GM21515 (cell line): ENCODE results near the gene CTTNBP2.

Experiments used
- ATAC-seq: cut with Tn5 transposase; IDR thresholded peaks from one replicate; pipeline ENCODE4 v1.9.1; 2021; ENCODE audit not compliant: unreplicated experiment

The CTTNBP2 gene

GRCh38 chr7:117873310-117874190 lies at the start of gene CTTNBP2:
CTTNBP2 (minus strand) TSS chr7:117873441; CDS start chr7:117873415, 26 bp downstream.
- ATAC-seq: no peak

GRCh38 chr7:117916309-117916708 lies 43.1 kb upstream of the CTTNBP2 start:
- no peak for ATAC-seq

DNA sequence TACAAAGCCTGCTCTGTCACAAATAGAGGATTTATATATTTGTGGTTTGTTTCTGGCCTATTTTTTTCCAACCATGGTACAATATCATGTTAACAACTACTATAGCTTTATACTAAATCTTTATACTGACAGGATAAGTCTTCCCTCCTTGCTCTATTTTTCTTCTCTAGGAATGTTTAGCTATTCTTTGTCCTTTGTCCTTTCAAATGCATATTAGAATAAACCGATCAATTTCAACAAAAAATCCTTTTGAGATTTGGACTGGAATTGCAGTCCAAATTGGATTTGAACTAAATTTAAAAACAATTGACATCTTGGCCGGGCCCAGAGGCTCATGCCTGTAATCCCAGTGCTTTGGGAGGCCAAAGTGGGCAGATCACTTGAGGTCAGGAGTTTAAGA lies 39.2 kb upstream of the CTTNBP2 start:
- ATAC-seq: no peak

DNA sequence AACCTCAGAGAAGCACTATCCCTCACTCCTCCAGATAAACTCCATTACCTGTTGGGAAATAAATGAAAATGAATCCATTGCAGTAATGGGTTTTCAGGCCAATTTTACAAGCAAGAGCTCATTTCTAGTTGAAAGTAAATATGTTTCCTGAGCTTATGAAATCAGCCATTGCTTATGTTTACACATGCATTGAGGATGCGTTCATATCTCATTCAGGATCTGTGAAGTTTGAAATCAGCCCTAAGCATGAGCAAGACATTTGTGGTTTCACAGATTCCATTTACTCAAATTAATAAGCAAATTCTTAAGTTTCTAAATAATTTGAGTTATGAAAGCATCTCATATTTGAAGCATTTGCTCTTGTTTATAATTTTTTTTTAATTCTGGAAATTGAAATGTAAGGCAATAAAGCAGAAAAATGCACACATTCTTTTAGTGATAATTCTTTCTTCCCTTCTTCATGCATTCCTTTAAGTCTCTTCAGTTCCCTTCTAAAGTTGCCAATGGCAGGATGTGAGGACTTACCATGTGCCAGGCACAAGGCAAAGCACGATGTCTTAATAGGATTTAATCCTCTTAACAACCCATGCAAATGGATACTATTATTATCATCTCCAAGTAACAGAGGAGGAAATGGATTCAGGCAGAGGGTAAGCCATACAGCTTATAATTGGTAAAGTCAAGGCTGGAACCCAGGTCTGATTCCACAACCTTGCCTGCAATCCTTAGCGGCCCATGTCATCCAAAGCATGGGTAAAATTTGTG lies 35.0 kb upstream of the CTTNBP2 start:
- no peak for ATAC-seq

DNA sequence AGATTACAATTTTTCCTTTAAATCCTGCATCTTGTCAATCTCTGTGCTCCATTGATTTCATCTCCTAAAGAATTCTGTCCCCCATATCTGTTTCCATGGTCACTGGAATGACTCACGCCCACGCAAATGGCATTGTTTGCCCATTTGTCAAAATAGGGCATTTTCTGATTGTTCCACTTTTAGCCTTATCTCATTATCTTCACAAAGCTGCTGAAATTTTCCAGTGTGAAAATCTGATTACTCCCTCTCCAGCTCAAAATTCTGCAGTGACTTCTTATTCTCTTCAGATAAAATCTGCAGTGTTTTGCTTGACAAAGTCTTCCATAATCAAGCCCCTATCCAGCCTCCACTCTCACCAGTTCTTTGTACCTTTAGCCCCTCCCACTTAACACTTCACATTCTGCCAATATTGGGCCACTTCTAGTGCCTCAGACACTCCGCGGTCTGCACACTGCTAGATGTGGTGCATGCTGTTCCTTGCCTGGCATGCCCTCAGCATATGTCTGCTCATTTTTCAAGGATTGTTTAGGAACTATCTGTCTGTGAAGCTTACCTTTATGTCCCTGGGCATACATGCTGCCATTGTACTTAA lies 33.9 kb upstream of the CTTNBP2 start:
- ATAC-seq: no peak

GRCh38 chr7:117902314-117902889 lies 29.2 kb upstream of the CTTNBP2 start:
- no peak for ATAC-seq

- no peak for ATAC-seq
Measured at GRCh38 chr7:117901089-117901797, 28.0 kb upstream of the CTTNBP2 start.

GRCh38 chr7:117896339-117896738 lies 23.1 kb upstream of the CTTNBP2 start:
- ATAC-seq: no peak

DNA sequence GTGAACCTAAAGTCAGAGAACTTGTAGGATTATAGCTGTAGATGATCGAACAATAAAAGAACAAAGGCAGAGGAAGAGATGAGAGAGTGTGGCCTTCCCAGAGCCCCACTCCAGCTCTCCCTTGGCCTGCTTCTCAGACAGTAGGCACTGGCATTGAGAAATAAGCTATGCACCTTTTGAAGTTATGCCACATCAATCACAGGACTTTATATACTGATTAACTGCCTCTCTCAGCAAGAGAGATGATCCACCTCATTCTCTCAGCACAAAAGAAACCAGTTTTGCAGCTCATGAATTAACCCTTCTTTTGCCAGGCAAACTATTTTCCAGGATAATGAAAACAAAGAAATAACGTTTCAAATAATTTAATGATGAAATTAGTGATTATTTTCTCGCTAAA lies 22.0 kb upstream of the CTTNBP2 start:
- ATAC-seq: no peak

DNA sequence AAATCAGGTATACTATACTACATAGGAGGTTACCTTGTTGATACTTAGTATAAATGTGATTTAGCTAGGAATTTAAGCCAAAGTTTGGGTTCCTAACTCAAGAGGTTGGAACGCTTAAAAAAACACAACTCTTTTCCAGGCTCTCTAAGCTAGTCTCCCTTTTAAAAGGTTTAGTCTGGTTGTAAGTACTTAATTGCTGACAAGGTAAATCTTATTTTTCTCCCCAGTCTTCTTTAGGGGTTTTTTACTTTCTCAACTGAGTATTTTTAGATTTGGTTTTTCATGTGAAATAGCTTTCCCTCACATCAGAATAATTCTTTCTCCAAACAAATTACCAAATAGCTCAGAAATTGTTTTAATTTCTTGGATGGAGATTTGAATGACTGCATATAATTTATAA lies 20.8 kb upstream of the CTTNBP2 start:
- ATAC-seq: no peak

GRCh38 chr7:117892821-117893220 lies 19.6 kb upstream of the CTTNBP2 start:
- ATAC-seq: no peak

GRCh38 chr7:117889611-117890010 lies 16.4 kb upstream of the CTTNBP2 start:
- no peak for ATAC-seq

GRCh38 chr7:117888627-117889026 lies 15.4 kb upstream of the CTTNBP2 start:
- no peak for ATAC-seq

DNA sequence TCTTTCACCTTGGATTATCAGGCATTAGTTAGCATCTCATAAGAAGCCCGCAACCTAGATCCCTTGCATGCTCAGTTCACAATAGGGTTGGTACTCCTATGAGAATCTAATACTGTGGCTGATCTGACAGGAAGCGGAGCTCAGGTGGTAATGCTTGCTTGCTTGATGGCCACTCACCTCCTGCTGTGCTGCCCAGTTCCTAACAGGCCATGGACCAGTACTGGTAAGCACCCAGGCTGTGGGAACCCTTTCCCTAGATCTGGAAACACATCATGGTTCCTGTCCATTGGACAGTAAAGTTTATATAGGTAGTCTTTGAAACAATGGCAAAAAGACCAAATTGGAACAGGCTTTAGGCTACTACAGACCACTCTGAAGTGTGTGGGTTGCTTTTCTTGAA lies 9.4 kb upstream of the CTTNBP2 start:
- ATAC-seq: no peak

GRCh38 chr7:117876761-117877160 lies 3.5 kb upstream of the CTTNBP2 start:
- ATAC-seq: no peak

DNA sequence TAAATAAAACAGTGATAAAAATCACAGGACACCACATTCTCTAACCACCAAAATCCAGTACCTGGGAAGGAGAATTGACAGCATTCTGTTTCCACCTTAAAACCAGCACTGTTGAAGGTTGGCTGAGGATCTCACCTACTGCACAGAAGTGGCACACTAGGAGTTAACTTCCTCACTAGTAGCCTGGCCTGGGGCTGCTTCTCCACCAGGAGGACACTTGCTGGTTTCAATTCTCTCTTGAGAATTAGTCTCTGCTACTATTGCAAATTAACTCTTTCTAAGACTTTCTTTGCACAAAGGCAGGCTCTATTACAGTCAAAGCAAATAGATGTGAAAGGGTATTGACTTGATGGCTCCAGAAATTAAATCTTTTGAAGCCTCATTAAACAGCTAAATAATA lies 2.3 kb upstream of the CTTNBP2 start:
- no peak for ATAC-seq

DNA sequence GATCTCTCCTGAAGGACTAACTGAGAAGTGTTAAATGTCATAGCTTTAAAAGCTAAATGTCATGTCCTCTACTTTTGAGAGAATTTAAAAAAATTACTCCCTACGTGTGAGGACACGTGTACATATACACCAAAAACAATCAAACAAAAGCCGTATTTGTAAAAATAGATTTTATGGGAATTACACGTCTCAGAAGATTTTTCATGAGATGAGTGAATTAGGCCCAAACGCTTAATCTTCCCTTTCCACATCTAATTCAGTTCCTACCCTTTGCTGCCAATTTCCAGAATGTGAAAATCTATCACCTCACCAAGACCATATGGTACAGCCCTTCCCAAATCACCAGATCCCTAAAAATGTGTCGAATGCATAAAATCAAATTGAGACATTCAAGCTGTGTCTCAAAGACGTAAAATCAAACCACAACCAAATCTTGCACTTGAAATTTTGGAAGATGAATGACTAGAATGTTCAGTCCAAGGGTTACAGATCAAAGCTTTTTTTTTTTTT lies 1.0 kb upstream of the CTTNBP2 start:
- no peak for ATAC-seq

DNA sequence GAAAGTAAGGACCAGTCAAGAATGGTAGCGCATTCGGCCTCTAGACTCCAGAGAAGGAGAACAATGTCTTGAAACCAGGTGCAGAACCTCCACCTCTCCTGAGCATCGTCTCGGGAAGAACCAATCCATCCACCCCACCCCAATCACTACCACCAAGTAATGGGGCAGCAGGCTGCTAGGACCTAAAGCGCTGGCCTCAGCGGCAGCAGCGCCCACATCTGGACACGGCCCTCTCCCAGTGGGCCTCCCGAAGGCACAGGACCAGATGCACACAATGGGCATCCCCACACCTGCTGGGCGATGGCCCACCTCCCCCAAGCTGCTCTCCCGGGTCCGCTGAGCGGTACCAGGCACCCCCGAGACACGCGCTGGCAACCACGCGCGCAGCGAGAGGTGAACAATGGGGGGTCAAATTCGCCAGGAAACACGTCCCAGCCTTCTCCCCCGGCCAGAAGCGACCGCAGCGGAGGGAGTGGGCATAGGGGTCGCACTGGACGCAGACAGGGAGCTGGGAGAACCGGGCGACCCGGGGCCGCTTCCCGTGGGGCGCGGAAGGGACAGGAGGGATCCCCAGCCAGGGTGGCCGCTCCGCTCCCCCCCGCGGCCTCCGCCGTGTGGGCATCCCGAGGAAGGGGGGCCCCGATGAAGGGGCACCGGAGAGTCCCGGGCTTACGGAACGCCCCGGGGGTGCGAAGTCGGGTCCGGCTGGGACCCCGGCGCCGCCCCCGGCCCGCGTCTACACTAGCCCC lies 506 bp downstream of the CTTNBP2 start:
- no peak for ATAC-seq

- ATAC-seq: no peak
Measured at GRCh38 chr7:117871778-117872538, 1.3 kb downstream of the CTTNBP2 start.
